ENCODE measurements around the gene ALDH6A1. TPM values are rescaled to one million over a fixed set of nuclear protein-coding genes. Genes with fewer than 3 reads are reported as not detected.

The ALDH6A1 gene
- total and polyA plus RNA-seq, 2 of the 8 experiments (the other 6 are each of a cell fraction or from before 2014, with no cell fraction given): 12.1 to 28.7 TPM

GRCh38 chr14:74042296-74042695, 42.0 kb downstream of the ALDH6A1 start:
- POLR2A ChIA-PET (ENCODE audit: partially characterized antibody): no interaction called here
- no peaks in the 10 kb centered on the region for H3K36me3 ChIP-seq (ENCODE audit: control insufficient read depth in 2 of 4, insufficient read depth in 4 of 4, low read length in 3 of 4)

More at GRCh38 chr14:74042296-74042695, 42.0 kb downstream of the ALDH6A1 start:
- no peaks in the 10 kb centered on the region for H3K23me2 ChIP-seq (ENCODE audit: low read depth, low read length)
- H3K4me3 ChIP-seq (ENCODE audit: extremely low read depth in 1 of 4, insufficient read depth in 2 of 4, low read depth in 3 of 4, low read length in 4 of 4): no peak overlapping the region
- no peak overlapping the region for H3K56ac ChIP-seq (replicated peaks; ENCODE audit: insufficient read length, low read depth, low read length)
- TF ChIP-seq, protein P1, sequence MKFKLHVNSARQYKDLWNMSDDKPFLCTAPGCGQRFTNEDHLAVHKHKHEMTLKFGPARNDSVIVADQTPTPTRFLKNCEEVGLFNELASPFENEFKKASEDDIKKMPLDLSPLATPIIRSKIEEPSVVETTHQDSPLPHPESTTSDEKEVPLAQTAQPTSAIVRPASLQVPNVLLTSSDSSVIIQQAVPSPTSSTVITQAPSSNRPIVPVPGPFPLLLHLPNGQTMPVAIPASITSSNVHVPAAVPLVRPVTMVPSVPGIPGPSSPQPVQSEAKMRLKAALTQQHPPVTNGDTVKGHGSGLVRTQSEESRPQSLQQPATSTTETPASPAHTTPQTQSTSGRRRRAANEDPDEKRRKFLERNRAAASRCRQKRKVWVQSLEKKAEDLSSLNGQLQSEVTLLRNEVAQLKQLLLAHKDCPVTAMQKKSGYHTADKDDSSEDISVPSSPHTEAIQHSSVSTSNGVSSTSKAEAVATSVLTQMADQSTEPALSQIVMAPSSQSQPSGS (IDR thresholded peaks at IDR 0.05; ENCODE audit: low read length): no peak
- TF ChIP-seq KDM4A (IDR thresholded peaks at IDR 0.05; ENCODE audit: low read depth, low read length, severe bottlenecking): no peak
- no peak overlapping the region for H3K27ac ChIP-seq (ENCODE audit: low read depth, low read length)
- no peak overlapping the region for H2BK20ac ChIP-seq (ENCODE audit: low read length)
- H3K4me1 ChIP-seq (replicated peaks in 1 of 4; ENCODE audit: control insufficient read depth in 3 of 4, insufficient read depth in 4 of 4, low read length in 3 of 4): no peaks in the 10 kb centered on the region
- no peak overlapping the region for H2BK5ac ChIP-seq (ENCODE audit: low read depth, low read length)
- no peak overlapping the region for H2AFZ ChIP-seq (ENCODE audit: low read length)
- no peak overlapping the region for H2BK120ac ChIP-seq (replicated peaks; ENCODE audit: low read depth, low read length)
- no peak for DNase-seq (ENCODE audit: low read depth in 1 of 2, low spot score in 2 of 2)
- no peak overlapping the region for H3K4me2 ChIP-seq (ENCODE audit: insufficient read depth in 1 of 2, low read depth in 2 of 2, low read length in 2 of 2)
- H3K14ac ChIP-seq (ENCODE audit: insufficient read length): no peak overlapping the region
- no peaks in the 10 kb centered on the region for H3K79me2 ChIP-seq (ENCODE audit: control insufficient read depth in 1 of 2, insufficient read depth in 2 of 2, low read length in 2 of 2)
- CTCF ChIA-PET (ENCODE audit: partially characterized antibody): interaction anchor here (0.6 kb wide), 1 partner anchor 107 kb away, joined by 4 read pairs; no protein-coding TSS in a partner anchor
- H3K27me3 ChIP-seq (replicated peaks in 1 of 4; ENCODE audit: control insufficient read depth in 3 of 4, extremely low read depth in 1 of 4, insufficient read depth in 3 of 4, low read length in 3 of 4): no peaks in the 10 kb centered on the region
- H4K8ac ChIP-seq (ENCODE audit: extremely low read depth, insufficient read depth, low read length): no peak overlapping the region
- H2BK12ac ChIP-seq (ENCODE audit: low read depth, low read length): no peak overlapping the region
- H4K91ac ChIP-seq (replicated peaks; ENCODE audit: insufficient read length, low read length): no peak overlapping the region
- no peaks in the 10 kb centered on the region for H3K9me3 ChIP-seq (ENCODE audit: insufficient read depth in 2 of 2, low read depth in 1 of 2, low read length in 1 of 2)
- no peak overlapping the region for H3K23ac ChIP-seq (ENCODE audit: insufficient read length)
- H3K18ac ChIP-seq (ENCODE audit: extremely low read depth, low read length): no peak overlapping the region
- no peak overlapping the region for H2AK5ac ChIP-seq (ENCODE audit: low read depth, low read length)
- no peak overlapping the region for H3K9ac ChIP-seq (replicated peaks in 1 of 4; ENCODE audit: extremely low read depth in 1 of 4, low read depth in 3 of 4, low read length in 3 of 4)
- no peaks in the 10 kb centered on the region for H4K20me1 ChIP-seq (replicated peaks in 1 of 2; ENCODE audit: control insufficient read depth in 1 of 2, insufficient read depth in 2 of 2, low read length in 2 of 2)
- H3K4ac ChIP-seq (replicated peaks; ENCODE audit: insufficient read length, low read depth, low read length): no peak overlapping the region
- no peak for FAIRE-seq
- no peak overlapping the region for H2BK15ac ChIP-seq (ENCODE audit: low read length)
- H3K79me1 ChIP-seq (ENCODE audit: low read depth, low read length): no peaks in the 10 kb centered on the region
- 38% methylated on average over 2 of the region's 2 CpGs; no CpG with 5 or more reads in 1 of the 2 experiments for WGBS, 2 experiments (ENCODE audit: extremely low coverage in 1 of 2, insufficient coverage in 1 of 2, insufficient read length in 1 of 2, insufficient replicate concordance in 2 of 2, low coverage in 1 of 2, low lambda C conversion rate in 2 of 2, missing lambda C conversion rate in 1 of 2)
- no peak overlapping the region for H4K5ac ChIP-seq (ENCODE audit: insufficient read length, low read depth, low read length)
